Measurements from ENCODE around the gene ZDHHC11.
"Not testable (repeated sequence)": the region's sequence is repeated elsewhere in the genome, so short reads cannot be mapped to it uniquely, and the experiment has no call there.

The ZDHHC11 gene

GRCh38 chr5:774304-774703 is 76.5 kb downstream of the ZDHHC11 start:
- not testable (repeated sequence) for H3K9me3 ChIP-seq (ENCODE audit: control insufficient read depth, insufficient read depth, low read length); H4K20me1 ChIP-seq (ENCODE audit: control insufficient read depth, insufficient read depth, low read depth, low read length); H3K4me1 ChIP-seq (ENCODE audit: control insufficient read depth, low read length); H3K79me2 ChIP-seq (ENCODE audit: control insufficient read depth, low read length); H3K27me3 ChIP-seq (ENCODE audit: control insufficient read depth, low read length); H3K27ac ChIP-seq (ENCODE audit: low read depth, low read length); H3F3A ChIP-seq (ENCODE audit: control insufficient read depth, insufficient read depth); H3K4me3 ChIP-seq (ENCODE audit: low read length); H3K4me2 ChIP-seq (ENCODE audit: low read length); H3K36me3 ChIP-seq (ENCODE audit: control insufficient read depth, low read length); H3K9me2 ChIP-seq (replicated peaks; ENCODE audit: control insufficient read depth, low read length)

- H3K27ac ChIP-seq (ENCODE audit: low read depth, low read length) = no peak overlapping the region
- H3F3A ChIP-seq (ENCODE audit: control insufficient read depth, insufficient read depth) = no peaks in the 10 kb centered on the region
- no peak overlapping the region for H3K4me3 ChIP-seq (ENCODE audit: low read length)
- H3K9me2 ChIP-seq (replicated peaks; ENCODE audit: control insufficient read depth, low read length) = no peaks in the 10 kb centered on the region
- H3K9me3 ChIP-seq (ENCODE audit: control insufficient read depth, insufficient read depth, low read length) = no peaks in the 10 kb centered on the region
- H3K36me3 ChIP-seq (ENCODE audit: control insufficient read depth, low read length) = no peaks in the 10 kb centered on the region
- H4K20me1 ChIP-seq (ENCODE audit: control insufficient read depth, insufficient read depth, low read depth, low read length) = no peaks in the 10 kb centered on the region
- H3K27me3 ChIP-seq (ENCODE audit: control insufficient read depth, low read length) = no peaks in the 10 kb centered on the region
- no peaks in the 10 kb centered on the region for H3K4me1 ChIP-seq (ENCODE audit: control insufficient read depth, low read length)
- H3K79me2 ChIP-seq (ENCODE audit: control insufficient read depth, low read length) = no peaks in the 10 kb centered on the region
- TF ChIP-seq EZH2phosphoT487 (IDR thresholded peaks at IDR 0.05; ENCODE audit: borderline replicate concordance, low read length) (no peak), CTCF (IDR thresholded peaks at IDR 0.05; ENCODE audit: low read depth, low read length, poor library complexity, severe bottlenecking) (no peak)
- H3K4me2 ChIP-seq (ENCODE audit: low read length) = no peak overlapping the region
Measured at GRCh38 chr5:773517-774264, 77.1 kb downstream of the ZDHHC11 start.

- H4K20me1 ChIP-seq (ENCODE audit: control insufficient read depth, insufficient read depth, low read depth, low read length); H3K4me1 ChIP-seq (ENCODE audit: control insufficient read depth, low read length); H3F3A ChIP-seq (ENCODE audit: control insufficient read depth, insufficient read depth); H3K9me2 ChIP-seq (replicated peaks; ENCODE audit: control insufficient read depth, low read length); H3K4me2 ChIP-seq (ENCODE audit: low read length); H3K4me3 ChIP-seq (ENCODE audit: low read length); H3K79me2 ChIP-seq (ENCODE audit: control insufficient read depth, low read length); H3K27ac ChIP-seq (ENCODE audit: low read depth, low read length); H3K9me3 ChIP-seq (ENCODE audit: control insufficient read depth, insufficient read depth, low read length); H3K27me3 ChIP-seq (ENCODE audit: control insufficient read depth, low read length); H3K36me3 ChIP-seq (ENCODE audit: control insufficient read depth, low read length): not testable (repeated sequence)
Measured at GRCh38 chr5:772931-773330, 77.9 kb downstream of the ZDHHC11 start.

GRCh38 chr5:772547-772890 is 78.3 kb downstream of the ZDHHC11 start:
- H3K27ac ChIP-seq (ENCODE audit: low read depth, low read length); H3K9me3 ChIP-seq (ENCODE audit: control insufficient read depth, insufficient read depth, low read length); H3K36me3 ChIP-seq (ENCODE audit: control insufficient read depth, low read length); H3K4me1 ChIP-seq (ENCODE audit: control insufficient read depth, low read length); H3K9me2 ChIP-seq (replicated peaks; ENCODE audit: control insufficient read depth, low read length); H3F3A ChIP-seq (ENCODE audit: control insufficient read depth, insufficient read depth); H3K4me3 ChIP-seq (ENCODE audit: low read length); H4K20me1 ChIP-seq (ENCODE audit: control insufficient read depth, insufficient read depth, low read depth, low read length); H3K79me2 ChIP-seq (ENCODE audit: control insufficient read depth, low read length); H3K4me2 ChIP-seq (ENCODE audit: low read length); H3K27me3 ChIP-seq (ENCODE audit: control insufficient read depth, low read length): not testable (repeated sequence)

GRCh38 chr5:771841-772546 is 78.8 kb downstream of the ZDHHC11 start:
- H3K36me3 ChIP-seq (ENCODE audit: control insufficient read depth, low read length); H3K9me3 ChIP-seq (ENCODE audit: control insufficient read depth, insufficient read depth, low read length); H3K27me3 ChIP-seq (ENCODE audit: control insufficient read depth, low read length); H3K4me1 ChIP-seq (ENCODE audit: control insufficient read depth, low read length); H3K4me2 ChIP-seq (ENCODE audit: low read length); H3K9me2 ChIP-seq (replicated peaks; ENCODE audit: control insufficient read depth, low read length); H4K20me1 ChIP-seq (ENCODE audit: control insufficient read depth, insufficient read depth, low read depth, low read length); H3K79me2 ChIP-seq (ENCODE audit: control insufficient read depth, low read length); H3F3A ChIP-seq (ENCODE audit: control insufficient read depth, insufficient read depth); H3K27ac ChIP-seq (ENCODE audit: low read depth, low read length); H3K4me3 ChIP-seq (ENCODE audit: low read length): not testable (repeated sequence)

- H3K27ac ChIP-seq (ENCODE audit: low read depth, low read length); H3K4me2 ChIP-seq (ENCODE audit: low read length); H3K79me2 ChIP-seq (ENCODE audit: control insufficient read depth, low read length); H3K4me1 ChIP-seq (ENCODE audit: control insufficient read depth, low read length); H3K36me3 ChIP-seq (ENCODE audit: control insufficient read depth, low read length); H3K4me3 ChIP-seq (ENCODE audit: low read length); H4K20me1 ChIP-seq (ENCODE audit: control insufficient read depth, insufficient read depth, low read depth, low read length); H3K9me2 ChIP-seq (replicated peaks; ENCODE audit: control insufficient read depth, low read length); H3F3A ChIP-seq (ENCODE audit: control insufficient read depth, insufficient read depth); H3K27me3 ChIP-seq (ENCODE audit: control insufficient read depth, low read length); H3K9me3 ChIP-seq (ENCODE audit: control insufficient read depth, insufficient read depth, low read length): not testable (repeated sequence)
Measured at GRCh38 chr5:771087-771781, 79.6 kb downstream of the ZDHHC11 start.

GRCh38 chr5:770585-770984 is 80.2 kb downstream of the ZDHHC11 start:
- not testable (repeated sequence) for H3K4me3 ChIP-seq (ENCODE audit: low read length); H3K4me2 ChIP-seq (ENCODE audit: low read length); H3K79me2 ChIP-seq (ENCODE audit: control insufficient read depth, low read length); H3K4me1 ChIP-seq (ENCODE audit: control insufficient read depth, low read length); H3K36me3 ChIP-seq (ENCODE audit: control insufficient read depth, low read length); H3K9me2 ChIP-seq (replicated peaks; ENCODE audit: control insufficient read depth, low read length); H4K20me1 ChIP-seq (ENCODE audit: control insufficient read depth, insufficient read depth, low read depth, low read length); H3K27ac ChIP-seq (ENCODE audit: low read depth, low read length); H3F3A ChIP-seq (ENCODE audit: control insufficient read depth, insufficient read depth); H3K9me3 ChIP-seq (ENCODE audit: control insufficient read depth, insufficient read depth, low read length); H3K27me3 ChIP-seq (ENCODE audit: control insufficient read depth, low read length)

All from DOHH2 (cell line).